Ishikawa (cell line): Measurements from ENCODE around the gene REEP5.

Experiments
- CEBPB ChIP-seq: IDR thresholded peaks from 2 replicates; pipeline ENCODE4 v1.6.1; 2012
- CREB1 ChIP-seq: IDR thresholded peaks from 2 replicates; pipeline ENCODE4 v1.6.1; 2012; ENCODE audit warnings: low read depth
- EGR1 ChIP-seq: IDR thresholded peaks from 2 replicates; pipeline ENCODE4 v1.6.1; 2012
- EP300 ChIP-seq: IDR thresholded peaks from 2 replicates; pipeline ENCODE4 v1.6.1; 2012; ENCODE audit warnings: borderline replicate concordance
- FOXM1 ChIP-seq: IDR thresholded peaks from 2 replicates; pipeline ENCODE4 v1.6.1; 2012; ENCODE audit warnings: low read depth, borderline replicate concordance
- MAX ChIP-seq: IDR thresholded peaks from 2 replicates; pipeline ENCODE4 v1.6.1; 2012
- NFIC ChIP-seq: IDR thresholded peaks from 2 replicates; pipeline ENCODE4 v1.6.1; 2012
- RAD21 ChIP-seq: IDR thresholded peaks from 2 replicates; pipeline ENCODE4 v1.6.1; 2012; ENCODE audit warnings: low read depth
- REST ChIP-seq: IDR thresholded peaks from 2 replicates; pipeline ENCODE4 v1.6.1; 2012; ENCODE audit warnings: low read depth, mild to moderate bottlenecking
- TAF1 ChIP-seq: IDR thresholded peaks from 2 replicates; pipeline ENCODE4 v1.6.1; 2012; ENCODE audit warnings: low read depth, mild to moderate bottlenecking
- TCF12 ChIP-seq: IDR thresholded peaks from 2 replicates; pipeline ENCODE4 v1.6.1; 2012; ENCODE audit warnings: low read depth
- TEAD4 ChIP-seq: IDR thresholded peaks from 2 replicates; pipeline ENCODE4 v1.6.1; 2012
- USF1 ChIP-seq: IDR thresholded peaks from 2 replicates; pipeline ENCODE4 v1.6.1; 2012
- YY1 ChIP-seq: IDR thresholded peaks from 2 replicates; pipeline ENCODE4 v1.6.1; 2012; ENCODE audit warnings: low read depth
- ZBTB7A ChIP-seq: IDR thresholded peaks from 2 replicates; pipeline ENCODE4 v1.6.1; 2012; ENCODE audit warnings: low read depth

The REEP5 gene

GRCh38 chr5:112865128-112865527, 56.9 kb downstream of the REEP5 start:
- TF ChIP-seq CREB1 (no peak), NFIC (no peak), TAF1 (no peak), REST (no peak), FOXM1 (no peak), RAD21 (no peak), TEAD4 (no peak), ZBTB7A (no peak)

- TF ChIP-seq YY1: no peak
- TF ChIP-seq USF1: no peak
- TF ChIP-seq RAD21: no peak
- no peak for TF ChIP-seq FOXM1
- no peak for TF ChIP-seq NFIC
- TF ChIP-seq CREB1: no peak
- TF ChIP-seq REST: no peak
- TF ChIP-seq ZBTB7A: no peak
- no peak for TF ChIP-seq TAF1
These were observed 58.5 kb downstream of the REEP5 start for GRCh38 chr5:112863549-112863948.

GRCh38 chr5:112862085-112862484, 59.9 kb downstream of the REEP5 start:
- TF ChIP-seq TAF1: no peak
- TF ChIP-seq EP300: no peak
- no peak for TF ChIP-seq RAD21
- TF ChIP-seq FOXM1: no peak
- TF ChIP-seq REST: no peak
- TF ChIP-seq CREB1: no peak
- TF ChIP-seq ZBTB7A: no peak
- no peak for TF ChIP-seq EGR1
- TF ChIP-seq MAX: no peak
- no peak for TF ChIP-seq TEAD4
- TF ChIP-seq YY1: no peak
- no peak for TF ChIP-seq CEBPB
- TF ChIP-seq NFIC: no peak
- TF ChIP-seq TCF12: no peak

GRCh38 chr5:112861638-112861985, 60.4 kb downstream of the REEP5 start:
- TF ChIP-seq ZBTB7A: no peak
- no peak for TF ChIP-seq FOXM1
- TF ChIP-seq REST: no peak
- no peak for TF ChIP-seq USF1
- TF ChIP-seq TEAD4: no peak
- no peak for TF ChIP-seq MAX
- no peak for TF ChIP-seq EP300
- no peak for TF ChIP-seq CEBPB
- no peak for TF ChIP-seq TCF12
- TF ChIP-seq YY1: no peak
- TF ChIP-seq RAD21: no peak
- TF ChIP-seq TAF1: no peak
- TF ChIP-seq CREB1: no peak
- TF ChIP-seq NFIC: no peak
- TF ChIP-seq EGR1: no peak
